ENCODE results near the gene WFS1.

The WFS1 gene

DNA sequence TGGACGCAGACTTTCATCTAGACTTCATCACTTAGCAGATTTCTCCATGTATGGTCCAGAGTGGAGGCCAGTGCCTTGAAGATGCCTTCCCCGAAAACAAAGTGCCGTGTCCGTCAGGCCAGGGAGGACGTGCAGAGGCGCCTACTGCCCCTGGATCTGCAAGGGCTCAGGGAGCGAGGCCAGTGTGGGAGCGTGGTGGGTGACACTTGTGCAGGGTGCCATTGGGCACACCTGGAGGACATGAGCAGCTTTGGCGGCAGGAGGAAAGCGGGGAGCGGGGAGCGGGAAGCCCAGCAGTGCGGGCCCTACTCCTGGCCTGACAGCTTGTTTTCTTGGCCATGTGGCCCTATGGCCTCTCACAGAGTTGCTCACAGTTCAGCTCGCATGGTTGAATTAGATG is 25.8 kb downstream of the WFS1 start:
- Histone ChIP-seq H3K27me3 (replicated peaks; ENCODE audit: control insufficient read depth, insufficient read depth, low read length) (no peaks in the 10 kb centered on the region), H3K36me3 (ENCODE audit: control insufficient read depth, insufficient read depth, low read length) (peaks cover 2% of the 10 kb centered on the region; the same call in 1 of the 2 replicates), H3K4me3 (replicated peaks; ENCODE audit: low read depth, low read length) (no peak overlapping the region)
- DNase-seq (ENCODE audit: extremely low read depth, insufficient read length), result no peak
- TF ChIP-seq CTCF (IDR thresholded peaks at IDR 0.05; ENCODE audit: insufficient read depth, low read length, poor library complexity, severe bottlenecking), result no peak

- no peak for DNase-seq (ENCODE audit: extremely low read depth, insufficient read length)
- no peak overlapping the region for H3K4me3 ChIP-seq (replicated peaks; ENCODE audit: low read depth, low read length)
- peaks cover 3% of the 10 kb centered on the region; the same call in 1 of the 2 replicates for H3K36me3 ChIP-seq (ENCODE audit: control insufficient read depth, insufficient read depth, low read length)
- no peak for TF ChIP-seq CTCF (IDR thresholded peaks at IDR 0.05; ENCODE audit: insufficient read depth, low read length, poor library complexity, severe bottlenecking)
- no peaks in the 10 kb centered on the region for H3K27me3 ChIP-seq (replicated peaks; ENCODE audit: control insufficient read depth, insufficient read depth, low read length)
These were observed 26.4 kb downstream of the WFS1 start for GRCh38 chr4:6296026-6296425.

GRCh38 chr4:6297266-6297815 is 27.7 kb downstream of the WFS1 start:
- H3K27me3 ChIP-seq (replicated peaks; ENCODE audit: control insufficient read depth, insufficient read depth, low read length), result no peaks in the 10 kb centered on the region
- no peak for DNase-seq (ENCODE audit: extremely low read depth, insufficient read length)
- no peak for TF ChIP-seq CTCF (IDR thresholded peaks at IDR 0.05; ENCODE audit: insufficient read depth, low read length, poor library complexity, severe bottlenecking)
- no peak overlapping the region for H3K4me3 ChIP-seq (replicated peaks; ENCODE audit: low read depth, low read length)
- H3K36me3 ChIP-seq (ENCODE audit: control insufficient read depth, insufficient read depth, low read length), result peaks cover 8% of the 10 kb centered on the region

DNA sequence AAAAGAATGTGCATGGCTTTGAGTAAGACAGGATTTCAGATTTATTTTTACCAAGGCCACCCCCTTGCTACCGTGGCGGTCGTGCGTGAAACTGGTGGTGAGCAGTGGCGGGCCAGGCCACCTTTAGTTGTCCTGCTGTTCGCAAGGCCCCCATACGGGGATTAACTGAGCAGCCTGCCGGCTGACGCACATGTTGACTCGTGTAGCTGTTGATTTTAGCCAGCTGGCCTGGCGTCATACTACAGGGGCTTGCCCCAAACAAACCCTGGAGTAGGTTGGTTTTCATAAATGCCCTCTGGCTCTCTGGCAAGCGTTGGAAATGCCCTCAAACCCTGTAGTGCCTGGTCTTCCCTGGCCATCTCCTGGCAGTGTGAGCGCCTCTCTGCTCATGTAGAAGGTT is 28.4 kb downstream of the WFS1 start:
- TF ChIP-seq CTCF (IDR thresholded peaks at IDR 0.05; ENCODE audit: insufficient read depth, low read length, poor library complexity, severe bottlenecking), result no peak

GRCh38 chr4:6298852-6299251 is 29.2 kb downstream of the WFS1 start:
- Histone ChIP-seq H3K36me3 (ENCODE audit: control insufficient read depth, insufficient read depth, low read length) (peaks cover 8% of the 10 kb centered on the region), H3K27me3 (replicated peaks; ENCODE audit: control insufficient read depth, insufficient read depth, low read length) (no peaks in the 10 kb centered on the region), H3K4me3 (replicated peaks; ENCODE audit: low read depth, low read length) (no peak overlapping the region)
- TF ChIP-seq CTCF (IDR thresholded peaks at IDR 0.05; ENCODE audit: insufficient read depth, low read length, poor library complexity, severe bottlenecking), result no peak
- no peak for DNase-seq (ENCODE audit: extremely low read depth, insufficient read length)

More for the DNA sequence above, 28.4 kb downstream of the WFS1 start:
- DNase-seq (ENCODE audit: extremely low read depth, insufficient read length), result no peak
- Histone ChIP-seq H3K27me3 (replicated peaks; ENCODE audit: control insufficient read depth, insufficient read depth, low read length) (no peaks in the 10 kb centered on the region), H3K4me3 (replicated peaks; ENCODE audit: low read depth, low read length) (no peak overlapping the region), H3K36me3 (ENCODE audit: control insufficient read depth, insufficient read depth, low read length) (peaks cover 8% of the 10 kb centered on the region)

- DNase-seq (ENCODE audit: extremely low read depth, insufficient read length), result no peak
- H3K36me3 ChIP-seq (ENCODE audit: control insufficient read depth, insufficient read depth, low read length), result peaks cover 8% of the 10 kb centered on the region
- H3K4me3 ChIP-seq (replicated peaks; ENCODE audit: low read depth, low read length), result no peak overlapping the region
- no peak for TF ChIP-seq CTCF (IDR thresholded peaks at IDR 0.05; ENCODE audit: insufficient read depth, low read length, poor library complexity, severe bottlenecking)
- no peaks in the 10 kb centered on the region for H3K27me3 ChIP-seq (replicated peaks; ENCODE audit: control insufficient read depth, insufficient read depth, low read length)
These were observed 30.2 kb downstream of the WFS1 start for GRCh38 chr4:6299875-6300274.
